ENCODE data around the gene NOX5.

NOX5 gene

GRCh38 chr15:69090197-69090948, 75.9 kb downstream of the NOX5 start:
- no peak for DNase-seq (ENCODE audit: low spot score)
- in situ Hi-C loops (cut with MboI; ENCODE audit: low sequenced_read_pairs, unreplicated experiment), result no loop called here
- TF ChIP-seq, protein P1, sequence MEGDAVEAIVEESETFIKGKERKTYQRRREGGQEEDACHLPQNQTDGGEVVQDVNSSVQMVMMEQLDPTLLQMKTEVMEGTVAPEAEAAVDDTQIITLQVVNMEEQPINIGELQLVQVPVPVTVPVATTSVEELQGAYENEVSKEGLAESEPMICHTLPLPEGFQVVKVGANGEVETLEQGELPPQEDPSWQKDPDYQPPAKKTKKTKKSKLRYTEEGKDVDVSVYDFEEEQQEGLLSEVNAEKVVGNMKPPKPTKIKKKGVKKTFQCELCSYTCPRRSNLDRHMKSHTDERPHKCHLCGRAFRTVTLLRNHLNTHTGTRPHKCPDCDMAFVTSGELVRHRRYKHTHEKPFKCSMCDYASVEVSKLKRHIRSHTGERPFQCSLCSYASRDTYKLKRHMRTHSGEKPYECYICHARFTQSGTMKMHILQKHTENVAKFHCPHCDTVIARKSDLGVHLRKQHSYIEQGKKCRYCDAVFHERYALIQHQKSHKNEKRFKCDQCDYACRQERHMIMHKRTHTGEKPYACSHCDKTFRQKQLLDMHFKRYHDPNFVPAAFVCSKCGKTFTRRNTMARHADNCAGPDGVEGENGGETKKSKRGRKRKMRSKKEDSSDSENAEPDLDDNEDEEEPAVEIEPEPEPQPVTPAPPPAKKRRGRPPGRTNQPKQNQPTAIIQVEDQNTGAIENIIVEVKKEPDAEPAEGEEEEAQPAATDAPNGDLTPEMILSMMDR (IDR thresholded peaks at IDR 0.05; ENCODE audit: borderline replicate concordance, control extremely low read depth, extremely low read depth, insufficient read depth, missing control alignments), result no peak

GRCh38 chr15:69091654-69092053, 77.2 kb downstream of the NOX5 start:
- DNase-seq (ENCODE audit: low spot score), result no peak
- in situ Hi-C loops (cut with MboI; ENCODE audit: low sequenced_read_pairs, unreplicated experiment), result no loop called here
- TF ChIP-seq, protein P1 (IDR thresholded peaks at IDR 0.05; ENCODE audit: borderline replicate concordance, control extremely low read depth, extremely low read depth, insufficient read depth, missing control alignments), result no peak

GRCh38 chr15:69092159-69092558, 77.7 kb downstream of the NOX5 start:
- in situ Hi-C loops (cut with MboI; ENCODE audit: low sequenced_read_pairs, unreplicated experiment), result no loop called here
- no peak for DNase-seq (ENCODE audit: low spot score)
- TF ChIP-seq, protein P1 (IDR thresholded peaks at IDR 0.05; ENCODE audit: borderline replicate concordance, control extremely low read depth, extremely low read depth, insufficient read depth, missing control alignments), result no peak

DNA sequence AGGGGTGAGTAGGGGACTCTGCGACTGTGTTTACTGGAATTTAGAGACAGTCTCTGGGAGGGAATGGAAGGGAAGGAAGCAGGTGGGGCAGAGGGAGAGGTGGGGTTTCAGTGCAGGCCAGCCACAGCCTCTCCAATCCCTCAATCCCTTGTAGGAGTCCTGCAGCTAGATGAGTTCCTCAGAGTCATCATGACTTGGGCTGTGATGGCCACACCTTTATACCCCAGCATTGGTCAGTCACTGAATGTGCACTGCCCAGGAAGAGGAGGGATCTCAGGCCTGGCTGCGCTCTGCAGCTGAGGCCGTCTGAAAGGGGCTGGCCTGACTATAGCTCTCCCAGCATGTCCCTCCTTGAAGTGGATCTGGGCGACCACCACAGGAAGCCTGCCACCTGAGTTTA, 78.6 kb downstream of the NOX5 start:
- DNase-seq (ENCODE audit: low spot score), result no peak
- TF ChIP-seq, protein P1 (IDR thresholded peaks at IDR 0.05; ENCODE audit: borderline replicate concordance, control extremely low read depth, extremely low read depth, insufficient read depth, missing control alignments), result no peak
- in situ Hi-C loops (cut with MboI; ENCODE audit: low sequenced_read_pairs, unreplicated experiment), result no loop called here

- TF ChIP-seq, protein P1 (IDR thresholded peaks at IDR 0.05; ENCODE audit: borderline replicate concordance, control extremely low read depth, extremely low read depth, insufficient read depth, missing control alignments), result no peak
- DNase-seq (ENCODE audit: low spot score), result no peak
- in situ Hi-C loops (cut with MboI; ENCODE audit: low sequenced_read_pairs, unreplicated experiment), result no loop called here
Observed at GRCh38 chr15:69093614-69094013, 79.1 kb downstream of the NOX5 start.

DNA sequence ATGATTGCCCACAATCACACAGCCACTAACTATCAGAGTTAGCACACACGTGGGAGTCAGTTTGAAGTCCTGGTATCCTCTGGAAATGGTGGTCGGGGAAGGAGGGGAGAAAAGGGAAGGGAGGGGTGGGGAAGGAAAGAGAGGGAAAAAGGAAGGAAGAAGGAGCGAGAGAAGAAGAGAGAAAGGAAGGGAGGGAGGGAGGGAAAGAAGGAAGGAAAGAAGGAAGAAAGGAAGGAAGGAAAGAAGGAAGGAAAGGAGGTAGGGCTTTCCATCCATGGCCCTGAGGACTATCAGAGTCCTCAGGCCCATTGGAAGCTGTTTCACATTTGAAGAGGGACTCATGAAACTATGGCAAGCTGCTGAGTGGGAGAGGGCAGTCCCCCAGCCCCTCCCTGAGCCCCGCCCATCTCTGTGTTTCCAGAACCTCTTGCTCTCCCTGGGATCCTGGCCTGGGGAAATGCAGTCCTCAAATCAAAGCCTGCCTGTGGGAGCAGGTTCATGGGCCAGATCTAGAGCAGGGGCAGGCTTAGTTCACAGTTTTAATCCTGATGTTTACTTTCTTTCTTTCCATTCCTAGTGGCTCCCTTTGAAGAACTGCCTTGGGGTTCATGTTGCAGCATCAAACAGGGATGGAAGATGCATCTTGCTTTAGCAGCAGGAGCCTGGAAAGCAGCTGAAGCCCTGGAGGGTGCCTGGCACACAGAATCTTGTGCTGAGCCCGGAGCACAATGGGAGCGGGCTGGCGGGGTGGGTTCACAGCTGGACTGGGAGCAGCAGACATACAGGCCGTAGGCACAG, 79.8 kb downstream of the NOX5 start:
- in situ Hi-C loops (cut with MboI; ENCODE audit: low sequenced_read_pairs, unreplicated experiment), result no loop called here
- TF ChIP-seq, protein P1 (IDR thresholded peaks at IDR 0.05; ENCODE audit: borderline replicate concordance, control extremely low read depth, extremely low read depth, insufficient read depth, missing control alignments), result no peak
- no peak for DNase-seq (ENCODE audit: low spot score)

All from GM13976 (cell line).